GM23338 (cell line): ENCODE results near the gene CYP4F2. TPM values are rescaled to one million over a fixed set of nuclear protein-coding genes. Genes with fewer than 3 reads are reported as not detected.
"Not testable (repeated sequence)": the region's sequence is repeated elsewhere in the genome, so short reads cannot be mapped to it uniquely, and the experiment has no call there.

Experiments
- ATAC-seq: fragments of 200-7000 bp; cut with Tn5 transposase; 3 replicates; pipeline ENCODE4 v1.9.1; 2020
- DNase-seq: peaks from one replicate; pipeline ENCODE4 v3.0.0-alpha.2; 2015; ENCODE audit warnings: low spot score
- H2AFZ ChIP-seq: fragments of 200-600 bp; sonication (generic); 2 replicates; pipeline ENCODE4 v1.8.0; 2016; ENCODE audit warnings: antibody characterized with exemption, mild to moderate bottlenecking, moderate library complexity
- H3F3A ChIP-seq: fragments of 200-600 bp; sonication (generic); replicated peaks from 2 replicates; pipeline ENCODE4 v1.8.0; 2017; ENCODE audit warnings: antibody characterized with exemption, mixed run types, low read depth
- H3K27ac ChIP-seq: fragments of 200-600 bp; sonication (generic); 2 replicates; pipeline ENCODE4 v1.6.1; 2016; ENCODE audit warnings: low read depth
- H3K27me3 ChIP-seq: fragments of 200-600 bp; sonication (generic); 2 replicates; pipeline ENCODE4 v1.8.0; 2016; ENCODE audit warnings: mild to moderate bottlenecking, mixed run types, moderate library complexity; ENCODE audit not compliant: insufficient read depth
- H3K36me3 ChIP-seq: fragments of 200-600 bp; sonication (generic); 2 replicates; pipeline ENCODE4 v1.8.0; 2016; ENCODE audit warnings: mild to moderate bottlenecking; ENCODE audit not compliant: insufficient read depth
- H3K4me1 ChIP-seq: fragments of 200-600 bp; sonication (generic); 2 replicates; pipeline ENCODE4 v1.8.0; 2016; ENCODE audit warnings: mild to moderate bottlenecking, moderate library complexity; ENCODE audit not compliant: insufficient read depth
- H3K4me2 ChIP-seq: fragments of 200-600 bp; sonication (generic); 2 replicates; pipeline ENCODE4 v1.7.1; 2017; ENCODE audit warnings: mixed run types
- H3K4me3 ChIP-seq: fragments of 200-600 bp; sonication (generic); 2 replicates; pipeline ENCODE4 v1.6.1; 2016; ENCODE audit warnings: mixed run types
- H3K79me2 ChIP-seq: fragments of 200-600 bp; sonication (generic); replicated peaks from 2 replicates; pipeline ENCODE4 v1.8.0; 2017; ENCODE audit warnings: mild to moderate bottlenecking; ENCODE audit not compliant: insufficient read depth
- H3K9me2 ChIP-seq: fragments of 200-600 bp; sonication (generic); 2 replicates; pipeline ENCODE4 v1.8.0; 2017; ENCODE audit not compliant: insufficient read depth
- H4K20me1 ChIP-seq: fragments of 200-600 bp; sonication (generic); replicated peaks from 2 replicates; pipeline ENCODE4 v1.8.0; 2017; ENCODE audit warnings: mild to moderate bottlenecking; ENCODE audit not compliant: insufficient read depth
- H3K27ac Mint-ChIP-seq: 2 replicates; pipeline ENCODE4 v1.8.0; 2020; ENCODE audit warnings: inconsistent platforms, mild to moderate bottlenecking, moderate library complexity, mixed read lengths
- H3K27me3 Mint-ChIP-seq: 3 replicates; pipeline ENCODE4 v1.8.0; 2022; ENCODE audit warnings: low read depth, mild to moderate bottlenecking, moderate library complexity, mixed read lengths, inconsistent platforms; ENCODE audit not compliant: insufficient read depth, poor library complexity
- H3K36me3 Mint-ChIP-seq: 3 replicates; pipeline ENCODE4 v1.8.0; 2021; ENCODE audit warnings: low read depth, mild to moderate bottlenecking, inconsistent platforms, moderate library complexity, mixed read lengths
- H3K4me1 Mint-ChIP-seq: 3 replicates; pipeline ENCODE4 v1.8.0; 2020; ENCODE audit warnings: mild to moderate bottlenecking, inconsistent platforms, mixed read lengths
- H3K4me3 Mint-ChIP-seq: 3 replicates; pipeline ENCODE4 v1.8.0; 2021; ENCODE audit warnings: moderate library complexity, mild to moderate bottlenecking, inconsistent platforms, mixed read lengths
- H3K9me3 Mint-ChIP-seq: 3 replicates; pipeline ENCODE4 v1.8.0; 2020; ENCODE audit warnings: moderate library complexity, mild to moderate bottlenecking, inconsistent platforms, mixed read lengths
- CREB1 ChIP-seq: fragments of 250-450 bp; sonication (Bioruptor Pico); IDR thresholded peaks from 2 replicates; pipeline ENCODE4 v1.5.0; 2020; ENCODE audit warnings: low read depth, mild to moderate bottlenecking, moderate library complexity
- EZH2 ChIP-seq: fragments of 200-600 bp; sonication (generic); IDR thresholded peaks from one replicate; pipeline ENCODE4 v1.8.0; 2017; ENCODE audit warnings: antibody characterized with exemption, mild to moderate bottlenecking, low read depth; ENCODE audit not compliant: unreplicated experiment
- EZH2phosphoT487 ChIP-seq: fragments of 200-600 bp; sonication (generic); IDR thresholded peaks from one replicate; pipeline ENCODE4 v1.8.1; 2018; ENCODE audit warnings: antibody characterized with exemption; ENCODE audit not compliant: unreplicated experiment
- JUNB ChIP-seq: IDR thresholded peaks from one replicate; pipeline ENCODE4 v1.6.1; 2016; ENCODE audit warnings: antibody characterized with exemption; ENCODE audit not compliant: unreplicated experiment
- NANOG ChIP-seq: IDR thresholded peaks from 2 replicates; pipeline ENCODE4 v1.6.1; 2016; ENCODE audit warnings: antibody characterized with exemption, borderline replicate concordance
- STAT1 ChIP-seq: IDR thresholded peaks from one replicate; pipeline ENCODE4 v1.6.1; 2016; ENCODE audit warnings: antibody characterized with exemption; ENCODE audit not compliant: unreplicated experiment
- ZNF114 ChIP-seq: fragments of 250-450 bp; sonication (Bioruptor Pico); IDR thresholded peaks from 2 replicates; pipeline ENCODE4 v1.5.0; 2020; ENCODE audit warnings: mild to moderate bottlenecking, moderate library complexity
- ZNF331 ChIP-seq: fragments of 250-450 bp; sonication (Bioruptor Pico); IDR thresholded peaks from 2 replicates; pipeline ENCODE4 v1.5.0; 2020; ENCODE audit warnings: low read depth, mild to moderate bottlenecking, moderate library complexity
- polyA plus RNA-seq: library from polyadenylated mRNA; unstranded; fragments of >200 nt; fragmentation: Nextera tagmentation; extraction: Ambion mirVana; gene quantifications from 2 replicates; pipeline ENCODE4 v1.2.1, GENCODE V29; 2016
- total RNA-seq: library from RNA; depleted of rRNA; stranded (reverse); fragments of >200 nt; shearing (Covaris generic); gene quantifications from 2 replicates; pipeline ENCODE4 v1.2.3, GENCODE V29; 2014
- TF ChIP-seq, protein P1 (sequence below): IDR thresholded peaks from one replicate; pipeline ENCODE4 v1.6.1; 2018; ENCODE audit warnings: antibody characterized with exemption; ENCODE audit not compliant: unreplicated experiment
- TF ChIP-seq, protein P2 (sequence below): IDR thresholded peaks from 2 replicates; pipeline ENCODE4 v1.6.1; 2016; ENCODE audit warnings: antibody characterized with exemption
- TF ChIP-seq, protein P3 (sequence below), 2 experiments: fragments of 200-600 bp in 1 of 2; sonication (generic) in 1 of 2; conservative IDR thresholded peaks; 2 replicates each; pipeline versions ENCODE4 v1.5.1 to v1.6.1; 2016 to 2017; ENCODE audit warnings: antibody characterized with exemption in 2 of 2, low read depth in 2 of 2, mild to moderate bottlenecking in 2 of 2, moderate library complexity in 1 of 2

Gene CYP4F2
- total and polyA plus RNA-seq, 2 experiments from 2014 or later: not detected

DNA sequence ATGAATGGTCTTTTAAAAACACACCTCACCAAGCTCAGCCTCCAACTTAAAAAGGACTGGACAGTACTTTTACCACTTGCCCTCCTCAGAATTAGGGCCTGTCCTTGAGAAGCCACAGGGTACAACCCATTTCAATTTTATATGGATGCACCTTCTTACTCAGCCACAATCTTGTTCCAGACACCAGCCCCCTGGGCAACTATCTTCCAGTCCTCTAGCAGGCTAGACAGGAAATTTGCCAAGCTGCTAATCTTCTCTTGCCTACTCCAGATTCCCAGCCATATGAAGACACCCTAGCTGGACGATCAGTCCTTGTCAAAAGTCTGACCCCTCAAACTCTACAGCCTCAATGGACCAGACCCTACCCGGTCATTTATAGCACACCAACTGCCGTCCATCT lies 63.6 kb downstream of the CYP4F2 start:
- Mint-ChIP-seq H3K36me3 (peaks cover 27% of the 10 kb centered on the region), H3K9me3 (peaks cover 22% of the 10 kb centered on the region)
- H3K27ac ChIP-seq, H3K36me3 ChIP-seq, H3K4me1 ChIP-seq, H3K79me2 ChIP-seq, H3K27me3 Mint-ChIP-seq, ATAC-seq, H3K27me3 ChIP-seq, H3F3A ChIP-seq, H3K4me2 ChIP-seq, H4K20me1 ChIP-seq, H3K27ac Mint-ChIP-seq, H3K9me2 ChIP-seq, DNase-seq, H3K4me3 Mint-ChIP-seq, H3K4me3 ChIP-seq, H2AFZ ChIP-seq, H3K4me1 Mint-ChIP-seq: not testable (repeated sequence)

DNA sequence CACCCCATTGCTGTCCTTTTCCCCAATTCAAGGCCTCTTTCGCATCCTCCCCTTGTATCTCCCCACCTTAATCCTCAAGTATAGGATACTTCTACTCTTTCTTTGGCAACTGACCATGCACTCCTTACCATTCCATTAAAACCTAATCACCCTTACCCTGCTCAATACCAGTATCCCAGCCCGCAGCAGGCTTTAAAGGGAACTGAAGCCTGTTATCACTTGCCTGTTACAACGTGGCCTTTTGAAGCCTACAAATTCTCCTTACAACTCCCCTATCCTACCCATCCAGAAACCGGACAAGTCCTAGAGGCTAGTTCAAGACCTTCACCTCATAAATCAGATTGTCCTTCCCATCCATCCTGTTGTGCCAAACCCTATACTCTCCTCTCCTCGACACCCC lies 66.2 kb downstream of the CYP4F2 start:
- Histone ChIP-seq H3F3A (no peaks in the 10 kb centered on the region), H3K4me3 (no peak overlapping the region), H3K9me2 (no peaks in the 10 kb centered on the region), H3K36me3 (no peaks in the 10 kb centered on the region; the same call in 1 of the 2 replicates), H3K27me3 (no peaks in the 10 kb centered on the region), H3K79me2 (no peaks in the 10 kb centered on the region), H3K4me2 (no peak overlapping the region), H2AFZ (no peak overlapping the region), H3K4me1 (no peaks in the 10 kb centered on the region), H4K20me1 (no peaks in the 10 kb centered on the region), H3K27ac (no peak overlapping the region)
- Mint-ChIP-seq H3K36me3 (peaks cover 34% of the 10 kb centered on the region), H3K27me3 (peaks cover 4% of the 10 kb centered on the region), H3K4me1 (no peaks in the 10 kb centered on the region), H3K27ac (no peak overlapping the region), H3K9me3 (no peaks in the 10 kb centered on the region; the same call in none of the 3 replicates), H3K4me3 (no peak overlapping the region)
- DNase-seq: no peak
- TF ChIP-seq, protein P1, sequence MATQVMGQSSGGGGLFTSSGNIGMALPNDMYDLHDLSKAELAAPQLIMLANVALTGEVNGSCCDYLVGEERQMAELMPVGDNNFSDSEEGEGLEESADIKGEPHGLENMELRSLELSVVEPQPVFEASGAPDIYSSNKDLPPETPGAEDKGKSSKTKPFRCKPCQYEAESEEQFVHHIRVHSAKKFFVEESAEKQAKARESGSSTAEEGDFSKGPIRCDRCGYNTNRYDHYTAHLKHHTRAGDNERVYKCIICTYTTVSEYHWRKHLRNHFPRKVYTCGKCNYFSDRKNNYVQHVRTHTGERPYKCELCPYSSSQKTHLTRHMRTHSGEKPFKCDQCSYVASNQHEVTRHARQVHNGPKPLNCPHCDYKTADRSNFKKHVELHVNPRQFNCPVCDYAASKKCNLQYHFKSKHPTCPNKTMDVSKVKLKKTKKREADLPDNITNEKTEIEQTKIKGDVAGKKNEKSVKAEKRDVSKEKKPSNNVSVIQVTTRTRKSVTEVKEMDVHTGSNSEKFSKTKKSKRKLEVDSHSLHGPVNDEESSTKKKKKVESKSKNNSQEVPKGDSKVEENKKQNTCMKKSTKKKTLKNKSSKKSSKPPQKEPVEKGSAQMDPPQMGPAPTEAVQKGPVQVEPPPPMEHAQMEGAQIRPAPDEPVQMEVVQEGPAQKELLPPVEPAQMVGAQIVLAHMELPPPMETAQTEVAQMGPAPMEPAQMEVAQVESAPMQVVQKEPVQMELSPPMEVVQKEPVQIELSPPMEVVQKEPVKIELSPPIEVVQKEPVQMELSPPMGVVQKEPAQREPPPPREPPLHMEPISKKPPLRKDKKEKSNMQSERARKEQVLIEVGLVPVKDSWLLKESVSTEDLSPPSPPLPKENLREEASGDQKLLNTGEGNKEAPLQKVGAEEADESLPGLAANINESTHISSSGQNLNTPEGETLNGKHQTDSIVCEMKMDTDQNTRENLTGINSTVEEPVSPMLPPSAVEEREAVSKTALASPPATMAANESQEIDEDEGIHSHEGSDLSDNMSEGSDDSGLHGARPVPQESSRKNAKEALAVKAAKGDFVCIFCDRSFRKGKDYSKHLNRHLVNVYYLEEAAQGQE: no peak
- TF ChIP-seq JUNB (no peak), NANOG (no peak), STAT1 (no peak), ZNF114 (no peak), ZNF331 (CRISPR knock-in tag) (no peak), EZH2phosphoT487 (no peak), EZH2 (no peak), CREB1 (no peak)
- TF ChIP-seq, protein P2, sequence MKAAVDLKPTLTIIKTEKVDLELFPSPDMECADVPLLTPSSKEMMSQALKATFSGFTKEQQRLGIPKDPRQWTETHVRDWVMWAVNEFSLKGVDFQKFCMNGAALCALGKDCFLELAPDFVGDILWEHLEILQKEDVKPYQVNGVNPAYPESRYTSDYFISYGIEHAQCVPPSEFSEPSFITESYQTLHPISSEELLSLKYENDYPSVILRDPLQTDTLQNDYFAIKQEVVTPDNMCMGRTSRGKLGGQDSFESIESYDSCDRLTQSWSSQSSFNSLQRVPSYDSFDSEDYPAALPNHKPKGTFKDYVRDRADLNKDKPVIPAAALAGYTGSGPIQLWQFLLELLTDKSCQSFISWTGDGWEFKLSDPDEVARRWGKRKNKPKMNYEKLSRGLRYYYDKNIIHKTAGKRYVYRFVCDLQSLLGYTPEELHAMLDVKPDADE: no peak
- TF ChIP-seq, protein P3, sequence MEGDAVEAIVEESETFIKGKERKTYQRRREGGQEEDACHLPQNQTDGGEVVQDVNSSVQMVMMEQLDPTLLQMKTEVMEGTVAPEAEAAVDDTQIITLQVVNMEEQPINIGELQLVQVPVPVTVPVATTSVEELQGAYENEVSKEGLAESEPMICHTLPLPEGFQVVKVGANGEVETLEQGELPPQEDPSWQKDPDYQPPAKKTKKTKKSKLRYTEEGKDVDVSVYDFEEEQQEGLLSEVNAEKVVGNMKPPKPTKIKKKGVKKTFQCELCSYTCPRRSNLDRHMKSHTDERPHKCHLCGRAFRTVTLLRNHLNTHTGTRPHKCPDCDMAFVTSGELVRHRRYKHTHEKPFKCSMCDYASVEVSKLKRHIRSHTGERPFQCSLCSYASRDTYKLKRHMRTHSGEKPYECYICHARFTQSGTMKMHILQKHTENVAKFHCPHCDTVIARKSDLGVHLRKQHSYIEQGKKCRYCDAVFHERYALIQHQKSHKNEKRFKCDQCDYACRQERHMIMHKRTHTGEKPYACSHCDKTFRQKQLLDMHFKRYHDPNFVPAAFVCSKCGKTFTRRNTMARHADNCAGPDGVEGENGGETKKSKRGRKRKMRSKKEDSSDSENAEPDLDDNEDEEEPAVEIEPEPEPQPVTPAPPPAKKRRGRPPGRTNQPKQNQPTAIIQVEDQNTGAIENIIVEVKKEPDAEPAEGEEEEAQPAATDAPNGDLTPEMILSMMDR (conservative IDR thresholded peaks at IDR 0.05; ENCODE audit: low read depth in 2 of 2): no peak
- no peak for ATAC-seq
